Activated naive CD4-positive, alpha-beta T cell treated with anti-CD3 and anti-CD28 coated beads, Interleukin-2, amount 10 ng/mL, durations not matched to agents 7 days and 5 days (primary cell): Measurements from ENCODE around the gene FAAP20.
A peak's percentile ranks its signal among the peaks of the same experiment; 100 is the strongest.

Experiments
- CTCF ChIA-PET: fragments of 350-600 bp; sonication (Branson Sonifier 250); formaldehyde crosslinking; loops from one replicate; lab custom pipeline; 2021; ENCODE audit warnings: antibody characterized with exemption; lab: Charles Lee
- DNase-seq: peaks from one replicate; pipeline ENCODE4 v3.0.0-alpha.2; 2020
- H3K27ac Mint-ChIP-seq: one replicate; pipeline ENCODE4 v1.8.0; 2021; ENCODE audit warnings: mild to moderate bottlenecking, moderate library complexity, mixed read lengths
- H3K27me3 Mint-ChIP-seq: one replicate; pipeline ENCODE4 v1.8.0; 2021; ENCODE audit warnings: mild to moderate bottlenecking, mixed read lengths
- H3K36me3 Mint-ChIP-seq: one replicate; pipeline ENCODE4 v1.8.0; 2021; ENCODE audit warnings: mixed read lengths
- H3K4me1 Mint-ChIP-seq: one replicate; pipeline ENCODE4 v1.8.0; 2021; ENCODE audit warnings: mixed read lengths
- H3K4me3 Mint-ChIP-seq: one replicate; pipeline ENCODE4 v1.8.0; 2021; ENCODE audit warnings: mild to moderate bottlenecking, moderate library complexity, mixed read lengths
- H3K9me3 Mint-ChIP-seq: one replicate; pipeline ENCODE4 v1.8.0; 2021; ENCODE audit warnings: mixed read lengths

FAAP20 gene

DNA sequence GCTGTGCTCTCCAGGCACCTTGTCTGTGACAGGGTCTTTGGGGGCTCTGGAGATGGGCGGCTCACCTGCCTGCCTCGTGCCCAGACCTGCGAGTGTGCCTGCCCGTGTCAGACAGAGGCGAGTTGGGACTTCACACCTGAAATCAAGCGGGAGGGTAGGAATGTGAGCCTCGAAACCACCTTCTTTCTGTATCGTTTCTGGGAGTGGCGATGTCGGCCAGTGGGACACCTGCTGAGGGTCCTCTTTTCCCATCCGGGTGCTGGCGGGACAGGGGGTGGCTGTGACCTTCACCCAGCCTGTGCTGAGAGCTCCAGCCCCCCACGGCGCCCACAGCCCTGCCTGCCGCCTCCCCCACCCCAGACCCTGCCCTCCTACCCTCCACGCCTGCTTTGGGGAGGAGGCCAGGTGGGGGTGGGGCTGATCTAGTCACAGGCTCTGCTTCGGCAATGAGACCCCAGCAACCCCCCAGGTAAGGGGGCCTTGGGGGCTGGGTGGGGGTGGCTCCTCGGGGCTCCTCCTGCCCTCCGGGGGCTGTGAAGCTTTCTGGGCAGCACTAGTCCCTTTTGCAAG lies 15.6 kb upstream of the FAAP20 start:
- Mint-ChIP-seq H3K4me1 (peaks cover 18% of the 10 kb centered on the region), H3K36me3 (no peaks in the 10 kb centered on the region), H3K27me3 (peaks cover 33% of the 10 kb centered on the region), H3K4me3 (no peak overlapping the region), H3K9me3 (no peaks in the 10 kb centered on the region), H3K27ac (no peak overlapping the region)
- CTCF ChIA-PET = interaction anchor here (1.0 kb wide), 1 partner anchor 172 kb away, joined by 3 read pairs; no protein-coding TSS in a partner anchor
- DNase-seq = no peak

DNA sequence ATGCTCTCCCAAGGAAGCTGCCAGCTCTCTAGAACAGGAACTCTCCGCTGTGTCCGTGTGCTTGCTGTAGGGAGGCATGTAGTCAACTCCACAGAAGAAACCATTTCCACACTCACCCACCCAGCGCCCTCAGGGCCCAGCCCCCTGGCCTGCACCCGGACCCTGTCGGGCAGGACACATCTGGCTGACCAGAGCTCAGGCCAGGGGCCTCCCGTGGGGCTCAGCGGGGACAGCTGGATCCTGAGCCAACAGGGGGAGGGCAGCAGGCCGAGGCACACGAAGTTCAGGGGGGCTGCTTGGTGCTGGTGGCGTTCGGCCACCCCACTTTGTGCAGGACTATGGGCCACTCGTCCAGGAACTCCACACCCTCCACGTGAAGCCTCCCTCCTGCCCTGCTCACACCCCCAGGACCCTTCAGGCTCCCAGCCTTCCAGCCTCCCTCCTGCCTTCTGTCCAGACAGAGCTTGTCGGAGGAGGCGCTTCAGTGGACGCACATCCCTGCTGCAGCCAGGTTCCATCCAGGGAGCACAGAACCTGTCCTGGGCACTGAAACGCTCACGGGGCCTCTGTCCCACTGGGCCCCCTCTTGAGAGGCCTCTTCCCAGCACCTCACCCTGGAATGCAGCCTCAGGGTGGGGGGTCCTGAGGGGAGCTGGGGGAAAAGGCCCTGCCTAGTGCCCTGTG lies 15.0 kb upstream of the FAAP20 start:
- Mint-ChIP-seq H3K27ac (no peak overlapping the region), H3K4me1 (peaks cover 18% of the 10 kb centered on the region), H3K36me3 (no peaks in the 10 kb centered on the region), H3K27me3 (peaks cover 33% of the 10 kb centered on the region), H3K4me3 (no peak overlapping the region), H3K9me3 (no peaks in the 10 kb centered on the region)
- CTCF ChIA-PET = interaction anchor here (1.0 to 1.2 kb wide), 2 partner anchors 14 to 173 kb away, joined by 3 to 4 read pairs; no protein-coding TSS in a partner anchor
- DNase-seq = no peak

DNA sequence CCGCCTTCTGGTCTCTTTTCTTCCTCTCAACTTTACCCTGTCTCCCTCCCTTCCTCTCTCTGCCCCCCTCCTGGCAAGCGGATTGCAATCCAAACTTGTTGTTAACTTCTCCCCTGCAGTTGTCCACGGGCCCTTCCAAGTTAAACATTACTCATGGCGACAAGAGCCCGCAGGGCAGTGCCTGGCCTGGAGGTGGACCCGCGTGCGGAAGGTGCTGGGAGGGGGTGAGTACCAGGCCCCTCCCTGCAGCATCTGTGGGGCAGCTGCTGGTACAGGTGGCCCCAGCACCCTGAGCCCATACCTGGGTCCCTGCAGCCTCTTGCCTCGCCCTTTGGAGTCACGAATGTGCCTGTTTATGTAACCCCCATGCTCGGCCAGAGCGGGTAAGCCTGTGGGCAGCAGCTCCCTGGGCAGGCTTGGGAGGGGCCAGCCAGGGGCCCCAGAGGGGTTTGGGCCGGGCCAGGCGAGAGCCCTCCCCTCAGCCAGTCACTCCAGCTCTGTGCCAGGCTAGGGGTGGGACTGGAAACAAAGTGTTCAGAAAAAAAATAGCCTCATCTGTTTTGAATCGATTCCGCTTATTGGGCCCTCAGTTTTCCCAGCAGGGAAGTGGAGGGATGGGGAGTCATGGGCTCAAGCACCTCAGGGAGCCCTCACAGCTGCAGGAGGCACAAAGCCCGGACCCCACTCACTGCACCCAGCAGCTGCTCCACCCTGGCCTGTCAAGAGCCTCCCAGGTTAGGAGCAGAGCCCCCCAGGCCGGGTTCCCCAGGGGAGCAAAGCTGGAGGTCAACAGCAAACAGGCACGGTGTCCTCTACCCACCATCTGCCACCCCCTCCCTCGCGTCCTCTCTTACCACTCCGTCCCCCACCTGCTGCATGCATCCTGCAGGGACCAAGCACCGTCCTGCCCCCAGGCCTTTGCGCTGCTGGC lies 14.0 kb upstream of the FAAP20 start:
- DNase-seq = no peak
- H3K9me3 Mint-ChIP-seq = no peaks in the 10 kb centered on the region
- H3K4me1 Mint-ChIP-seq = peaks cover 21% of the 10 kb centered on the region
- CTCF ChIA-PET = interaction anchor here (1.0 to 1.2 kb wide), 3 partner anchors 13 to 174 kb away, joined by 3 to 4 read pairs (median 3); no protein-coding TSS in a partner anchor
- no peaks in the 10 kb centered on the region for H3K36me3 Mint-ChIP-seq
- no peak overlapping the region for H3K27ac Mint-ChIP-seq
- no peak overlapping the region for H3K4me3 Mint-ChIP-seq
- peaks cover 33% of the 10 kb centered on the region for H3K27me3 Mint-ChIP-seq

DNA sequence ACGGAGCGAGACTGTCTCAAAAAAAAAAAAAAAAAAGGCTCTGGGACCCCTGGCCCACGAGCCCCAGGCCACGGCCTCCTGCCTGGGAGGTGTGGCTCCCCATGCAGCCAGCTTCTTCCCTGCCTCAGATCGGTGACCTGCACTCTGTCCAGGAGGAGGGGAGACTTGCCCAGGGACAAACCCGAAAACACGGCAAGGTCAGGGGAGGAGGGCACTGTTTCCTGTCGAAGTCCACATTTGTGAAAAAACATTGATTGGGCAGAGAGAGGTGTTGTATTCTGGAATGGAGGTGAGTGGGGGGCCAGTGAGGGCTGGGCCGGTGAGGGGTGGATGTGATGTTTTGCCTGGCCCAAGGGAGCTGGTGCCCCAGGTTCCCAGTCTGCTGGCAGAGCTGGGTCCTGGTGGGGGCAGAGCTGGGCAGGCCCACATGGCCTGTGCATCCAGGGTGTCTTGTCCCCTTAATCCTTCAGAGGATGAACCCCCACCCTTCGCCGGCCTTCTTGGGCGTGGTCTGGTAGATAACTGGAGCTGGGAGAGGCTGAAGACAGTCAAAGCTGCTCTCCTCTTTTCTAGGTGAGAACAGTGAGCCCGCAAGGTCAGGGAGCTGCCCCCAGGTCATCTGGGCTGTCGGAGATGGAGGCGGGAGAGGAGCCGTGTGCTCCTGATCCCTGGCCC lies 12.4 kb upstream of the FAAP20 start:
- no peaks in the 10 kb centered on the region for H3K36me3 Mint-ChIP-seq
- no peak overlapping the region for H3K27ac Mint-ChIP-seq
- peaks cover 11% of the 10 kb centered on the region for H3K4me1 Mint-ChIP-seq
- no peaks in the 10 kb centered on the region for H3K9me3 Mint-ChIP-seq
- CTCF ChIA-PET = interaction anchor here (0.9 to 1.0 kb wide), 2 partner anchors 12 to 175 kb away, joined by 3 to 4 read pairs; partner anchors contain the start of gene FAAP20
- H3K27me3 Mint-ChIP-seq = peaks cover 33% of the 10 kb centered on the region
- no peak for DNase-seq
- H3K4me3 Mint-ChIP-seq = no peak overlapping the region

DNA sequence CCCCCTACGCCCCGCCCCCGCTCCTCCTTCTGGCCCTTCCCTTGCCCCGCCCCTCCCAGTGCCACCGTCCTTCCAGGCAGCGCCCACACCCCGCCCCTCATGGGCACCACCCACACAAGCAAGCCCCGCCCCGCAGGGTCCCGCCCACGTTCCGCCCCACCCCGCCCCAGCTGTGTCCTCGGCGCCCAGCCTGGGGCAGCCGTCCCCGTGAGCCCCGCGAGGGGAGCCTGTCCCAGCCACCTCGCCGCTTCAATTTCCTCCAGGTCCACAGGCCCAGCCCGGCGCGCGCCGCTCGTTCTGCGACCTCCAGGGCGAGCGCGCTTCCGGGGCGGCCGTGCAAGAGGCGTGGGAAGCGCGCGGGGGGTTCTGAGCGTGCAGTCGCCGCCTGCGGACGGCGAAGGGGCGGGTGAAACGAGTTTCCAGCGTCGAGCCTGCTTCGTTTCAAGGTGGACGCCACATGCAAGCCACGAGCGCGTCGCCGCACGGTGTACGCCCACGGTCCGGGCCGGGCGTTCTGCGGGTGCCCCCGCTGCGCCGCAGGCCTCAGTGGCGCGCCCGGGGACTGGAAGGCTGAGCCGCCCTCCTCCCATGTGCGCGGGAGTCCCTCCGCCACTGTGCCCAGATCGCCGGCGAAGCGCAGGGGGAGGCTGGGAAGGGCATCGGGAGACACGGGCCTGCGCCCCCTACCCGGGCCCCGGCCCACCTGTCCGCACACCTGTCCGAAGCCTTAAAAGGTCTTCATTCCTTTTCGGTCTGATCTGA lies 10.8 kb upstream of the FAAP20 start:
- H3K36me3 Mint-ChIP-seq = no peaks in the 10 kb centered on the region
- H3K4me1 Mint-ChIP-seq = peaks cover 13% of the 10 kb centered on the region
- peak overlapping the region; percentile 52 for H3K27ac Mint-ChIP-seq
- H3K9me3 Mint-ChIP-seq = no peaks in the 10 kb centered on the region
- peak; percentile 96 for DNase-seq
- H3K4me3 Mint-ChIP-seq = peak overlapping the region; percentile 60
- H3K27me3 Mint-ChIP-seq = peaks cover 33% of the 10 kb centered on the region
- CTCF ChIA-PET = interaction anchor here (0.9 to 2.9 kb wide), 2 partner anchors 10 to 110 kb away, joined by 3 to 11 read pairs; partner anchors contain the start of gene FAAP20

DNA sequence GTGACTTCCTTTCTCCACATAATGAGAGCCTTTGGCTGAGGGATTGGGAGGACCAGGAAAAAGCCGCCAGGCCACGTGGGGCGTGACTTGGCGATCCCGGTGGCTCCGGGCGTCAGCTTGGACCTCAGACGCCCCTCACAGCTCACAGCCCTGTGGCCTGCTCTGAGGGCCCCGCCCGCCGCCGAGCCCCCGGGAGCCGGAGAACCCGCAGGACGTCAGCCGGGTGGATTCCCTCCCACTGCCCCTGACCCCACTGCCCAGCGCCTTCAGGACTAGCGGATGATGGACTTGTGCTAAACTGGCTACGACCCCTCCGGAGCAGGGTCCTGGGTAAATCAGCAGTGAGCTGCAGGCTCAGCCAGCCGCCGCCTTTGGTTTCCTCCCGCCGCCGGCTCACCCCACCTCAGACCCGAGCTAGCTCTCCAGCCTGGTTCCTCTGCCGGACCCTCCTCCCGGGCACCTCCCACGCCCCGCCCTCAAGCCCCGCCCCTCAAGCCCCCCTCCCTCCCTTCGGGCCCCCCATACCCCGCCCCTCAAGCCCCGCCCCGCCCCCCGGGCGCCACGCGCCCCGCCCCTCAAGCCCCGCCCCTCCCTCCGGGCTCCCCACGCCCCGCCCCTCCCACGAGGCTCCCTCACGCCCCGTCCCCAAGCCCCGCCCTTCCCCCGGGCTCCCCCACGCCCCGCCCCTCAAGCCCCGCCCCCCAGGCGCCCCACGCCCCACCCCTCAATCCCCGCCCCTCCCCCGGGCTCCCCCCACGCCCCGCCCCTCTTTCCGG lies 10.0 kb upstream of the FAAP20 start:
- no peak overlapping the region for H3K4me3 Mint-ChIP-seq
- peaks cover 28% of the 10 kb centered on the region for H3K27me3 Mint-ChIP-seq
- CTCF ChIA-PET = interaction anchor here (0.9 to 2.9 kb wide), 2 partner anchors 10 to 111 kb away, joined by 3 to 11 read pairs; partner anchors contain the start of gene FAAP20
- DNase-seq = no peak
- H3K4me1 Mint-ChIP-seq = peaks cover 19% of the 10 kb centered on the region
- no peak overlapping the region for H3K27ac Mint-ChIP-seq
- no peaks in the 10 kb centered on the region for H3K9me3 Mint-ChIP-seq
- H3K36me3 Mint-ChIP-seq = no peaks in the 10 kb centered on the region

DNA sequence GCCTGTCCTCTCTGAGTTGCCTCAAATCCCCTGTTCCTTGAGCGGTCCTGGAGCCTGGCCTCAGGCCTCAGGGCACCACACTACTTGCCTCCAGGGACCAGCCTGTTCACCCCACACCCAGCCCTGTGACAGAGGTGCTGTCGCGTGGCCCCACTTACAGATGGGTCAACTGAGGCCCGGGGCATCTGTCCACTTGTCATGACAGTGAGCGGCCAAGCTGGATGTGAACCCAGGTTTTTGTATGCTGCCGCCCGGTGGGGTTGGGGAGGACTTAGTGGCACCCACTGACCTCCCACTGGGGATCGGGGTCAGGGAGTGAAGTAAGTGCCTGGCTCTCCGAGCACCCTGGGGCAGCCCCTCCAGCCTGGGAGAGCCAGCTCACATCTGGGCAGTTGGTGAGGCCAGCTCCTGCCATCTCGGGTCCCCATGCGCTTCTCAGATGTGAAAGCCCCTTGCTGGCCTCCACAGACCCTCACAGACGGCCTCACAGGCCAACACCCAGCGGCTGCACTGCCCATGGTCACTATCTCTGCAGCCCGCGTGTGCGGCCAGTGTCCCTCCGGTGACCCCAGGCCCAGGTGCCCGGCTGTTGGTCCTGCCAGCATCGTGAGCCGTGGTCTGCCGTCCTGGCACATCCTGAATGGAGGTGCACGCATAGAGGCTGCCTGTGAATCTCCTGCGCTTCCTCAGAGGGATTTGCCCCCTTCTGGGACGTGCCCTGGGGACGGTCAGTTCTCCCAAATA lies 9.3 kb upstream of the FAAP20 start:
- H3K9me3 Mint-ChIP-seq = no peaks in the 10 kb centered on the region
- H3K36me3 Mint-ChIP-seq = no peaks in the 10 kb centered on the region
- DNase-seq = no peak
- CTCF ChIA-PET = interaction anchor here (1.3 to 2.9 kb wide), 2 partner anchors 9 to 178 kb away, joined by 5 to 11 read pairs; partner anchors contain the start of gene FAAP20
- peaks cover 22% of the 10 kb centered on the region for H3K27me3 Mint-ChIP-seq
- H3K4me1 Mint-ChIP-seq = peaks cover 27% of the 10 kb centered on the region
- H3K4me3 Mint-ChIP-seq = no peak overlapping the region
- H3K27ac Mint-ChIP-seq = no peak overlapping the region

DNA sequence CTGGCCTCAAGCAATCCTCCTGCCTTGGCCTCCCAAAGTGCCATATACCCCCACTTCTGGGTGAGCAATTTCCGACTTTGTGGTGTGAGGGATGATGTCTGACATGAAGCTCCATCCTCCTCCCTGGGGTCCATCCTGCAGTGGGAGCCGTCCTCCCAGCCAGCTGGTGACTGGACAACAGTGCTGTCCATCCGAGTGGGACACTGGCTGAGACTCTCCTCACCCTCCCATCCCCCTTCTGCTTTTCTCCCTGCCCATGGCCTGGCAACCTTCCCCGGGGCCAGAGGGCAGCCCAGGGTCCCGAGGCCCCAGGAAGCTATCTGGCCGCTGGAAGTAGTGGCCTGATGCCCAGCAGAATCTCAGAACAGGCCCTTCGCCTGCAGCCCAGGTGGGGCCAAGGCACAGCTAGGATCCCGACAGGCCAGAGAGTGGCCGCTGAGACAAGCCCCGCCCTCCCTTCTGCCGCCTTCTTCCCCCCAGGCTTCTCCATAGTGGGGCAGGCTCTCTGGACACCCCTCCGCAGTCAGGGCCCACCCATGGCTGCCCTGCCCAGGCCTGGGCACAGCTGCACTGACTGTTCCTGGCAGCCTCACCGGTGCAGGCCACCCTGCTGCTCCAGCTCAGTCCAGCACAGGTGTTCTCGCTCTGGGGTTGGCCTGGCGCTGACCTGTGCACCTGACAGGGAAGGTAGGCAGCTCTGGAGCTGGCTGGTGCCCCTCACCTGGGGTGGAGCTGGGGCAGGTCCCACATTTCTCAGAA lies 8.4 kb upstream of the FAAP20 start:
- CTCF ChIA-PET = interaction anchor here (1.0 to 2.9 kb wide), 3 partner anchors 8 to 179 kb away, joined by 3 to 11 read pairs (median 5); partner anchors contain the start of gene FAAP20
- Mint-ChIP-seq H3K27me3 (peaks cover 20% of the 10 kb centered on the region), H3K27ac (no peak overlapping the region), H3K4me3 (no peak overlapping the region), H3K4me1 (peaks cover 35% of the 10 kb centered on the region), H3K9me3 (no peaks in the 10 kb centered on the region), H3K36me3 (no peaks in the 10 kb centered on the region)
- no peak for DNase-seq

DNA sequence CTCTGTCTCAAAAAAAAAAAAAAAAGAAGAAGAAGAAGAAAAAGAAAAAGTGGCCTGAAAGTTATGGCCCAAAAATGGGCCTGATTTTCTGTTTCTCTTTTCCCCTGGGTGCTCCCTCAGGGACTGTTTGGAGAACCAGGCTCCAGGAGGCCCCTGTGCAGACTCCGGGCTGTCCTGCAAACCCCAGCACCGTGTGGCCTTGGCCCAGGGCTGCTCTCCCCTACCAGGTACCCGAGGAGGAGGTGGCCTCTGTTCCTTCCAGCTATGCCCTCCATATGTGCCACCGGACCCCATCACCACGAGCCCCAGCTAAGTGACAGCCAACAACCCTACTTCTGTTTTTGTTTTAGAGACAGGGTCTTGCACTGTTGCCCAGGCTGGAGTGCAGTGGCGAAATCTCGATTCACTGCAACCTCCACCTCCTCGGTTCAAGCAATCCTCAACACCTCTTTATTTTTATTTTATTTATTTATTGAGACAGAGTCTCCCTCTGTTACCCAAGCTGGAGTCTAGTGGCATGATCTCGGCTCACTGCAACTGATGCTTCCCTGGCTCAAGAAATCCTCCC lies 7.5 kb upstream of the FAAP20 start:
- CTCF ChIA-PET = interaction anchor here (1.0 to 1.1 kb wide), 2 partner anchors 11 to 180 kb away, joined by 3 to 4 read pairs; no protein-coding TSS in a partner anchor
- Mint-ChIP-seq H3K9me3 (no peaks in the 10 kb centered on the region), H3K36me3 (no peaks in the 10 kb centered on the region), H3K27ac (no peak overlapping the region), H3K4me3 (no peak overlapping the region), H3K4me1 (peaks cover 37% of the 10 kb centered on the region), H3K27me3 (peaks cover 13% of the 10 kb centered on the region)
- no peak for DNase-seq

DNA sequence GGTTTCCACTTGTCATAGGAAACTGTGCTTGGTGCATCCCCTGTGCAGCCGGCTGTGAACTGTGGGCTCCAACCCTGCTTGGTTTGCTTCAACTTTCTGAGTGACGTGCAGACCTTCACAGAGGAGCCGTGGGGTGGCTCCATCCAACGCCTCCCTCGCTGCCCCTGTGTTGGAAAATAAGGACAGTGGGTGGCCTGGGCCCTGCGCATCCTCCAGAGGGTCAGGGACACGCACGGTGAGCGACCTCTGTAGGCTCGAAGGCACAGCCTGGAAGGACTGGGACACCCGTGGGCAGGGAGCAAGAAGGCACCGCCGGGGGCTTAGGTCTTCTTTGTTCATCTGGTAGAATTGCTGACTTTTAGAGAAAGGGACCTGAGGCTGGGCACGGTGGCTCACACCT lies 6.5 kb upstream of the FAAP20 start:
- Mint-ChIP-seq H3K27me3 (peaks cover 3% of the 10 kb centered on the region), H3K27ac (no peak overlapping the region), H3K4me1 (peaks cover 36% of the 10 kb centered on the region), H3K9me3 (no peaks in the 10 kb centered on the region), H3K36me3 (no peaks in the 10 kb centered on the region), H3K4me3 (no peak overlapping the region)
- CTCF ChIA-PET = interaction anchor here (3.4 kb wide), 1 partner anchor 32 kb away, joined by 21 read pairs; no protein-coding TSS in a partner anchor
- DNase-seq = no peak
